WERI-Rb-1 (cell line): ENCODE data around the gene PEF1.

Source experiments
- DNase-seq: peaks from one replicate; pipeline ENCODE4 v3.0.0-alpha.2; 2020
- H3K27ac ChIP-seq: fragments of 250-450 bp; sonication (Bioruptor Pico); 2 replicates; pipeline ENCODE4 v1.5.1; 2020; ENCODE audit warnings: mild to moderate bottlenecking, moderate library complexity
- H3K27me3 ChIP-seq: fragments of 250-450 bp; sonication (Bioruptor Pico); 2 replicates; pipeline ENCODE4 v1.5.1; 2021; ENCODE audit warnings: mild to moderate bottlenecking, low read depth, moderate library complexity; ENCODE audit not compliant: insufficient read depth, severe bottlenecking
- H3K36me3 ChIP-seq: fragments of 250-450 bp; sonication (Bioruptor Pico); 2 replicates; pipeline ENCODE4 v1.5.1; 2020; ENCODE audit warnings: mild to moderate bottlenecking, moderate library complexity
- H3K4me3 ChIP-seq: 2 replicates; pipeline ENCODE4 v1.5.1; 2011; ENCODE audit warnings: low read depth, mild to moderate bottlenecking, control low read depth, low read length
- H3K9me3 ChIP-seq: fragments of 250-450 bp; sonication (Bioruptor Pico); 2 replicates; pipeline ENCODE4 v1.5.1; 2021; ENCODE audit warnings: mild to moderate bottlenecking, moderate library complexity; ENCODE audit not compliant: severe bottlenecking
- CTCF ChIP-seq: IDR thresholded peaks from 2 replicates; pipeline ENCODE4 v1.5.1; 2011; ENCODE audit warnings: low read depth, mild to moderate bottlenecking, control low read depth, inconsistent platforms, low read length

Gene PEF1

GRCh38 chr1:31689379-31689778 lies 44.7 kb upstream of the PEF1 start:
- Histone ChIP-seq H3K4me3 (no peak overlapping the region), H3K36me3 (no peaks in the 10 kb centered on the region), H3K27me3 (no peaks in the 10 kb centered on the region), H3K9me3 (no peaks in the 10 kb centered on the region), H3K27ac (no peak overlapping the region)
- no peak for TF ChIP-seq CTCF
- no peak for DNase-seq

GRCh38 chr1:31688233-31688918 lies 43.7 kb upstream of the PEF1 start:
- H3K27me3 ChIP-seq: no peaks in the 10 kb centered on the region

DNA sequence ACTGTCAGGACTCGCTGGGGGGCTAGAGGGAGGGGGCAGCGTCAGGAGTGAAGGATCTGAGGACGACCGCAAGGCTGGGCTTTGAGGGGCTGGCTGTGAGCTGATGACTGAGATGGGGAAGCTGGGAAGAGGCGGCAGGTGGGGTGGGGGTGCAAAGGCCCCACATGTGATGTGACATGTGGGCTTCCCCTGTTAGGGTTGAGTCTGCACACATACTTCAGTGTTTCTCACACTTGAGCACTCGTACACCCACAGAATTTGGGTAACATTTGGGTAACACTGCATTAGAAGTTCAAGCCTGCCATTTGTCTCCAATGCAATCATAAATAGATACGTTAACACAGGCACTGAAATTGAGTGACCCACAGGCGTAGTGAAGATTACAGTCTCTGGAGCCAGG lies 42.9 kb upstream of the PEF1 start:
- H3K27ac ChIP-seq: no peak overlapping the region
- no peak for DNase-seq
- H3K36me3 ChIP-seq: no peaks in the 10 kb centered on the region
- no peak for TF ChIP-seq CTCF
- H3K4me3 ChIP-seq: no peak overlapping the region
- H3K9me3 ChIP-seq: no peaks in the 10 kb centered on the region
- no peaks in the 10 kb centered on the region for H3K27me3 ChIP-seq

More at GRCh38 chr1:31688233-31688918, 43.7 kb upstream of the PEF1 start:
- Histone ChIP-seq H3K27ac (no peak overlapping the region), H3K36me3 (no peaks in the 10 kb centered on the region), H3K9me3 (no peaks in the 10 kb centered on the region), H3K4me3 (no peak overlapping the region)
- DNase-seq: no peak
- TF ChIP-seq CTCF: no peak

DNA sequence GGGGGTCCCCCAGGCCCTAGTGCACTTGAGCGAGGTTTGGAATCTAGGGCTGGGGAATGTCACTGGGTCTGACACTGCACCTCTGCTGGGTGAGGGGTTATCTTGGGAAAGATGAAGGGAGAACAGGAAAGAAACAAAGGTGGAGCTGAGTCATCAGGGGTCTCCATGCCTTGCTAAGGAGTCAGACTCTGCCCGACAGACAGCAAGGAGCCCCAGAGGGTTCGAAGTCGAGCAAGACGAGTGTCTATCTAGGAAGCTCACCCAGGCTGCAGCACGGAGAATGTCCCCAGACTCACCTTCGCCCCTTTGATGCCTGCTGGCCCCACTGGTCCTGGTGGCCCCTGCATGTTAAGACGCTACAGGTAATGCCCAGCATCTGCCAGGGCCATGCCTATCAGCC lies 41.1 kb upstream of the PEF1 start:
- Histone ChIP-seq H3K9me3 (no peaks in the 10 kb centered on the region), H3K4me3 (no peak overlapping the region), H3K27ac (no peak overlapping the region), H3K27me3 (no peaks in the 10 kb centered on the region), H3K36me3 (no peaks in the 10 kb centered on the region)
- no peak for TF ChIP-seq CTCF
- DNase-seq: no peak

- no peaks in the 10 kb centered on the region for H3K27me3 ChIP-seq
- no peaks in the 10 kb centered on the region for H3K9me3 ChIP-seq
- no peaks in the 10 kb centered on the region for H3K36me3 ChIP-seq
- peak; percentile 52 for DNase-seq
- TF ChIP-seq CTCF: peak; percentile 77
- H3K4me3 ChIP-seq: no peak overlapping the region
- no peak overlapping the region for H3K27ac ChIP-seq
Observed at GRCh38 chr1:31683997-31684396, 39.3 kb upstream of the PEF1 start.

DNA sequence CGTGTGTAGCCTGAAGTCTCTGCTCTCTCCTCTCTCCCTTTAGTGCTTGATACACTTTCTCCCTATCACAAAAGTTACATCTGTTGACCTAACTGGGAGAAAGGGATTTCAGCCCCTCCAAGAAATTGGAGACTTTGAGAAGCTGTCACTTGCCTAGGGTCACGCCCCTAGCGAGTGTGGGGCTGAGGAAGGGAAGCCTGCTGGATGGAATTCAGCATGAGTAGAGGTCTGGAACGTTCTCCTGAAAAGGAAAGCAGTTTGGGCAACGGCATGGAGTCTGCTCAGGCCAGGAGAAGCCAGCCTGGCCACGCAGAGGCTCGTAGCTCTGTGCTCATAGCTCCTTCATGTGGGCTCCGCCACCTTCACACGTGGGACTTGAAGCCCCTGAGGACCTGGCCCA lies 36.7 kb upstream of the PEF1 start:
- DNase-seq: no peak
- H3K9me3 ChIP-seq: no peaks in the 10 kb centered on the region
- no peaks in the 10 kb centered on the region for H3K27me3 ChIP-seq
- TF ChIP-seq CTCF: no peak
- no peak overlapping the region for H3K27ac ChIP-seq
- H3K4me3 ChIP-seq: no peak overlapping the region
- H3K36me3 ChIP-seq: no peaks in the 10 kb centered on the region
